ENCODE measurements around the gene SRI. TPM values are rescaled to one million over a fixed set of nuclear protein-coding genes. Genes with fewer than 3 reads are reported as not detected.

SRI gene
- 100 to 1,000 TPM in 1 of 2 donors, 10 to 100 TPM in 1; 50.6 to 124 TPM for total RNA-seq

GRCh38 chr7:88219781-88220747, at the start of gene SRI:
TSS of gene SRI (minus strand) at chr7:88220038. CDS start at chr7:88220026, 12 bp downstream.

Other genes with a start within 250 kb of the SRI start
- under 1 TPM in 1 of 2 donors, not detected in 1; 0.33 TPM for gene STEAP4, start 86.9 kb upstream of the SRI start, total RNA-seq

Measured in melanocyte of skin (primary cell).